ENCODE data around the gene HTR2C. TPM values are rescaled to one million over a fixed set of nuclear protein-coding genes. Genes with fewer than 3 reads are reported as not detected.

Gene HTR2C
- total and polyA plus RNA-seq, 2 experiments from 2014 or later = 2.0 to 2.4 TPM

GRCh38 chrX:114905251-114905650, 321.4 kb downstream of the HTR2C start:
- Histone ChIP-seq H3K4me3 (no peak overlapping the region), H3K9me2 (ENCODE audit: insufficient read depth) (no peaks in the 10 kb centered on the region), H3K36me3 (ENCODE audit: insufficient read depth) (no peaks in the 10 kb centered on the region), H3K27ac (ENCODE audit: low read depth) (no peak overlapping the region), H3K79me2 (replicated peaks; ENCODE audit: insufficient read depth) (no peaks in the 10 kb centered on the region), H3F3A (replicated peaks; ENCODE audit: low read depth) (no peaks in the 10 kb centered on the region), H3K4me2 (no peak overlapping the region), H3K4me1 (ENCODE audit: insufficient read depth) (0 out of 2 replicates have a peak, but pooled peaks cover 3% of the 10 kb centered on the region), H4K20me1 (replicated peaks; ENCODE audit: insufficient read depth) (no peaks in the 10 kb centered on the region), H3K27me3 (ENCODE audit: insufficient read depth) (no peaks in the 10 kb centered on the region), H2AFZ (no peak overlapping the region)
- Mint-ChIP-seq H3K4me3 (no peak overlapping the region), H3K27ac (no peak overlapping the region), H3K27me3 (ENCODE audit: insufficient read depth, low read depth, poor library complexity) (peaks cover 3% of the 10 kb centered on the region), H3K4me1 (peaks cover 17% of the 10 kb centered on the region), H3K9me3 (no peaks in the 10 kb centered on the region), H3K36me3 (ENCODE audit: low read depth) (no peaks in the 10 kb centered on the region)
- DNase-seq (ENCODE audit: low spot score) = no peak
- ATAC-seq = no peak
- TF ChIP-seq EZH2phosphoT487 (IDR thresholded peaks at IDR 0.05; ENCODE audit: unreplicated experiment) = no peak
- no peak for TF ChIP-seq REST (IDR thresholded peaks at IDR 0.05; ENCODE audit: unreplicated experiment)
- no peak for TF ChIP-seq EZH2 (IDR thresholded peaks at IDR 0.05; ENCODE audit: low read depth, unreplicated experiment)
- TF ChIP-seq STAT1 (IDR thresholded peaks at IDR 0.05; ENCODE audit: unreplicated experiment) = no peak
- TF ChIP-seq ZNF331 (CRISPR knock-in tag; IDR thresholded peaks at IDR 0.05; ENCODE audit: low read depth) = no peak
- no peak for TF ChIP-seq ZNF462 (CRISPR knock-in tag; IDR thresholded peaks at IDR 0.05)
- no peak for TF ChIP-seq ETS1 (IDR thresholded peaks at IDR 0.05)
- TF ChIP-seq CTCF (conservative IDR thresholded peaks at IDR 0.05; ENCODE audit: low read depth in 2 of 2) = no peak
- no peak for TF ChIP-seq NANOG (IDR thresholded peaks at IDR 0.05; ENCODE audit: borderline replicate concordance)
- no peak for TF ChIP-seq JUNB (IDR thresholded peaks at IDR 0.05; ENCODE audit: unreplicated experiment)
- TF ChIP-seq CREB1 (CRISPR knock-in tag; IDR thresholded peaks at IDR 0.05; ENCODE audit: low read depth) = no peak
